Mucosa of gallbladder (tissue), 1 donor: ENCODE data around the gene PHTF1. TPM values are rescaled to one million over a fixed set of nuclear protein-coding genes. Genes with fewer than 3 reads are reported as not detected.
A peak's percentile ranks its signal among the peaks of the same experiment; 100 is the strongest.

ENCODE experiments used
- DNase-seq: peaks from one replicate; pipeline ENCODE4 v3.0.0-alpha.2; 2020; ENCODE audit warnings: low spot score
- total RNA-seq: library from RNA; stranded (reverse); gene quantifications from one replicate; pipeline ENCODE4 v1.2.1, GENCODE V29; 2021
- donor health status: DM: no; HTN: no; CAD: no.

The PHTF1 gene
- total RNA-seq: 27.1 TPM

- DNase-seq: peak; percentile 68
Measured at GRCh38 chr1:113759333-113760101, at the start of gene PHTF1. Gene PHTF1, minus strand, starts transcription at chr1:113759486. Its CDS starts 783 bp downstream, at chr1:113758703.

GRCh38 chr1:113808450-113809195 is 49.3 kb upstream of the PHTF1 start:
- no peak for DNase-seq

- no peak for DNase-seq
Measured at GRCh38 chr1:113805639-113806038, 46.4 kb upstream of the PHTF1 start.

- DNase-seq: no peak
Measured at GRCh38 chr1:113805256-113805531, 45.9 kb upstream of the PHTF1 start.

- DNase-seq: no peak
Measured at GRCh38 chr1:113804421-113805255, 45.4 kb upstream of the PHTF1 start.

- DNase-seq: no peak
Measured at GRCh38 chr1:113802367-113803007, 43.2 kb upstream of the PHTF1 start.

- no peak for DNase-seq
Measured at GRCh38 chr1:113800487-113800886, 41.2 kb upstream of the PHTF1 start.

- no peak for DNase-seq
Measured at GRCh38 chr1:113797472-113797871, 38.2 kb upstream of the PHTF1 start.

GRCh38 chr1:113793878-113794834 is 34.9 kb upstream of the PHTF1 start:
- no peak for DNase-seq

GRCh38 chr1:113792986-113793385 is 33.7 kb upstream of the PHTF1 start:
- no peak for DNase-seq

GRCh38 chr1:113792471-113792870 is 33.2 kb upstream of the PHTF1 start:
- no peak for DNase-seq

- DNase-seq: no peak
Measured at GRCh38 chr1:113788802-113789201, 29.5 kb upstream of the PHTF1 start.

GRCh38 chr1:113787663-113788062 is 28.4 kb upstream of the PHTF1 start:
- no peak for DNase-seq

GRCh38 chr1:113786069-113786468 is 26.8 kb upstream of the PHTF1 start:
- DNase-seq: no peak

GRCh38 chr1:113784104-113784779 is 25.0 kb upstream of the PHTF1 start:
- DNase-seq: no peak

GRCh38 chr1:113783254-113784103 is 24.2 kb upstream of the PHTF1 start:
- DNase-seq: peak; percentile 22

GRCh38 chr1:113782406-113782805 is 23.1 kb upstream of the PHTF1 start:
- no peak for DNase-seq

GRCh38 chr1:113780374-113781146 is 21.3 kb upstream of the PHTF1 start:
- no peak for DNase-seq
